ENCODE results near the gene RORC.

DNA sequence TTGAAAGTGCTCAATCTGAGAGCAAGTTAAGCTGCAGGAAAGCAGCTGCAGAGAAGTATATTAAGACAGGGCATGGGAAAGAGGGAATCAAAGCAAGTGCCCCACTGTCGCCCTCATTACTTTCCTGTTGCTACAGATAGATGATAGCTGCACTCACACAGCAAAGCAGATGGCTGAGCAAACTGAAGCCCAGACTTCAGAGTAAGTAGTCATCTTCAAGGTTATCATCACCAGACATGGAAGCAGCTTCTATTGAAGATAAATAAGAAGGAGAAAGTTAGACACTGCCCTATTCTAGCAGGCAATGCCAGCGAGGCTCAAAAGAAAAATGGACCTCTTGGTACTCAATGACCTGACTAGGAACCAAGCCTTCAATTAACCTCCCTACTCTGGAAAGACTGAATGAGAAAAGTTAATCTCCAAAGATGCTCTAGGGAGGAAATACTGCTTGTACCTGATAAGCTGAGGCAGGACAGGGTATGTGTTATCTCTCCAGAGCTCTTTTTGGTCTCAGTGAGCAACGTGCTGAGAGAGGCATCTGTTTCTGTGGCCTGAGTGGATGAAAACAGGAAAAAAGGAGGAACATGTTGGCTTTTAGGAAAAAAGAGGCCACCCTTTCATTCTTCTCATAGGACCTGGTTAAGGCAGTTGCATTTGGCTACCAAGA, 57.2 kb downstream of the RORC start:
- TF ChIP-seq TEAD4 (IDR thresholded peaks at IDR 0.05; ENCODE audit: low read depth, low read length) = no peak
- TF ChIP-seq POLR2A (IDR thresholded peaks at IDR 0.05; ENCODE audit: control extremely low read depth in 1 of 2, low read depth in 2 of 2, low read length in 2 of 2) = no peak
- TF ChIP-seq JUN (IDR thresholded peaks at IDR 0.05; ENCODE audit: low read depth, low read length) = no peak
- TF ChIP-seq GABPA (IDR thresholded peaks at IDR 0.05; ENCODE audit: borderline replicate concordance, insufficient read depth, low read length) = no peak
- TF ChIP-seq CTCF (IDR thresholded peaks at IDR 0.05; ENCODE audit: control extremely low read depth in 1 of 3, insufficient read depth in 1 of 3, low read depth in 1 of 3, low read length in 3 of 3) = no peak
- no peak for TF ChIP-seq CBX8 (IDR thresholded peaks at IDR 0.05; ENCODE audit: borderline replicate concordance, low read depth, low read length)
- no peak for TF ChIP-seq CBX5 (IDR thresholded peaks at IDR 0.05; ENCODE audit: low read depth, low read length)
- no peak for TF ChIP-seq SRF (IDR thresholded peaks at IDR 0.05; ENCODE audit: low read depth, low read length)
- TF ChIP-seq RNF2 (IDR thresholded peaks at IDR 0.05; ENCODE audit: borderline replicate concordance, low read depth, low read length, missing control alignments, poor library complexity, severe bottlenecking) = no peak
- no peak for TF ChIP-seq ATF3 (IDR thresholded peaks at IDR 0.05; ENCODE audit: insufficient read depth, low read depth, low read length)
- no peak for TF ChIP-seq JUND (IDR thresholded peaks at IDR 0.05; ENCODE audit: low read length)
- no peak for TF ChIP-seq HDAC2 (IDR thresholded peaks at IDR 0.05; ENCODE audit: borderline replicate concordance in 1 of 2, low read depth in 2 of 2, low read length in 2 of 2)
- no peak for TF ChIP-seq YY1 (IDR thresholded peaks at IDR 0.05; ENCODE audit: low read depth, low read length)
- no peak for TF ChIP-seq SP2 (IDR thresholded peaks at IDR 0.05; ENCODE audit: low read length)

All from H1 (cell line).